Measurements from ENCODE around the gene SELENOO.
A peak's percentile ranks its signal among the peaks of the same experiment; 100 is the strongest.

The SELENOO gene, protein sequence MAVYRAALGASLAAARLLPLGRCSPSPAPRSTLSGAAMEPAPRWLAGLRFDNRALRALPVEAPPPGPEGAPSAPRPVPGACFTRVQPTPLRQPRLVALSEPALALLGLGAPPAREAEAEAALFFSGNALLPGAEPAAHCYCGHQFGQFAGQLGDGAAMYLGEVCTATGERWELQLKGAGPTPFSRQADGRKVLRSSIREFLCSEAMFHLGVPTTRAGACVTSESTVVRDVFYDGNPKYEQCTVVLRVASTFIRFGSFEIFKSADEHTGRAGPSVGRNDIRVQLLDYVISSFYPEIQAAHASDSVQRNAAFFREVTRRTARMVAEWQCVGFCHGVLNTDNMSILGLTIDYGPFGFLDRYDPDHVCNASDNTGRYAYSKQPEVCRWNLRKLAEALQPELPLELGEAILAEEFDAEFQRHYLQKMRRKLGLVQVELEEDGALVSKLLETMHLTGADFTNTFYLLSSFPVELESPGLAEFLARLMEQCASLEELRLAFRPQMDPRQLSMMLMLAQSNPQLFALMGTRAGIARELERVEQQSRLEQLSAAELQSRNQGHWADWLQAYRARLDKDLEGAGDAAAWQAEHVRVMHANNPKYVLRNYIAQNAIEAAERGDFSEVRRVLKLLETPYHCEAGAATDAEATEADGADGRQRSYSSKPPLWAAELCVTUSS

DNA sequence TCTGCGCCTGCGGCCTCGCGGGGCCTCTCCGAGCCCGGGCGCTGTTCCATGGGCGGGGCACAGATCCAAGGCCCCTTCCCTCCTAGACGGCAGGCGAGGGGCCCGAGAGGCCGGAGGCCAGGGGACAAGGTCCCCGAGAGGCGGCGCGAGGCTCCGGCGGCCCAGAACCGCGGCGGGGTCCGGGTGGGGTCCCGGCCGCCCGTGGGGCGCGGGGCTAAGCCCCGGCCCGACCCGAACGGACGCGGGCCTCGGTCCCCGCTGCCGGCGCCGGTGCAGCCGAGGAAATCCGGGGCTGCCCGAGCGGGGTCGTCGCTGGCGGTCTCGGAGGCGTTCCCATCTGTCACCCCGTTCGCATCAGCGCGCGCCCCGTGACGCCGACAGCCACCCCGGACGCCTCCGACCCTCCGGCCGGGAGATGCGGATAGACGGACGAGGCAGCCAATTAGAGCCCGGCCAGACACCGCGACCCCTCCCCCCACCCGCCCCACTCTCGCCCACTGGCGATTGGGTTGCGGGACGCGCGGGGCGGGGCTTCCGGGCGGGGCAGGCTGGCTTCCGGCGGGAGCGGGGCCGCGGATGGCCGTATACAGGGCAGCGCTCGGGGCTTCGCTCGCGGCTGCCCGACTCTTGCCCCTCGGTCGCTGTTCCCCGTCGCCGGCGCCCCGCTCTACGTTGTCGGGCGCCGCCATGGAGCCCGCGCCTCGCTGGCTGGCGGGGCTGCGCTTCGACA lies at the start of gene SELENOO:
SELENOO (plus strand) TSS at position 551 of the 730 bp plus-strand sequence; CDS start at position 577, 26 bp downstream.
- DNase-seq (ENCODE audit: low read depth) = peak; percentile 91
- peak within 1 kb of the TSS; percentile 68 for H3K4me3 ChIP-seq (ENCODE audit: low read depth, low read length)
- TF ChIP-seq, protein P1, sequence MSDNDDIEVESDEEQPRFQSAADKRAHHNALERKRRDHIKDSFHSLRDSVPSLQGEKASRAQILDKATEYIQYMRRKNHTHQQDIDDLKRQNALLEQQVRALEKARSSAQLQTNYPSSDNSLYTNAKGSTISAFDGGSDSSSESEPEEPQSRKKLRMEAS (IDR thresholded peaks at IDR 0.05; ENCODE audit: low read depth, low read length) = no peak
- TF ChIP-seq POLR2A (IDR thresholded peaks at IDR 0.05; ENCODE audit: extremely low read depth, insufficient read length) = peak; percentile 50

DNA sequence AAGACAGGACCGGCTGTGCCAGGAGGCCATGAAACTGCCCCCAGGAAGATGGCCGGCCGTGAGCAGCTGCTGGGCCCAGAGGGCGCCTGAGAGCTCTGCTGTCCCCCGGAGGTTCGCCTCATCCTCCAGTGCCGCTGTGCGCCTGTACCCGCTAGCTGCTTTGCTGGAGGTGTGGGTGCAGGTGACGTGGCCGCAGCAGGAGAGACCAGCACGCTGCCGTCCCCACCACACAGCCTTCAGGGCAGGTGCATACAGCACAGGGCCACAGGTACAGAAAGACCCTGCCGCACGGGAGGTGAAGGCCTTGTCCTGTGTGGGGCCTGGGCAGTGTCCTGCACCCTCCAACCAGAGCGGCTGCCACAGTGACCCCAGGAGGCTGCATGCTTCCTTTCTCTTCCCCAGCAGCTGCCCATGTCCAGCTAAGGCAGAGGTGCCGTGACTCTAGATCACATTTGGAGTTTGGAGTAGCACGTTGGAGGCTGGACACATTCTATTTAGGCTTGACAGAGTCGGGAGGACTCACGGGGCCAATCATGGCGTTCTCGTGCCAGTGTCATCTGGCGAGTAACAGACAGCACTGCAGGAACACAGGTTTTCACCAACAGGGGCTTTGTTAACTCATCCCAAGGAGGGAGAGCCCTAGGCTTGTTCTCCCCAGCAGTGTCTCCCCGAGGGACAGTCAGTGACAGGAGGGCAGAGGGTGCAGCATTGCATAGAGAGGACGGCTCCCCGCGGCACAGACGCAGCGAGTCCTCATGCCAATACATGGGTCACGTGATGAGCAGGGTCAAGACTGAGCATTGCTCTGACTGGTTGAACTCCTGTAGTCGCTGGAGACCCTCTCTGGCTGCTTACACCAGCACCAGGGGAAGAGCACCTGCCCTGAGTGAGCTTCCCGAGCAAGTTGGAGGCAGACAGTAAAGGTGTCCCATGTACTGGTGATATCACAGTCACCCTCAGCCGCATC lies 49.0 kb upstream of the SELENOO start:
- DNase-seq (ENCODE audit: low read depth) = no peak
- TF ChIP-seq, protein P1 (IDR thresholded peaks at IDR 0.05; ENCODE audit: low read depth, low read length) = no peak
- TF ChIP-seq MYC (IDR thresholded peaks at IDR 0.05; ENCODE audit: low read depth, low read length) (no peak), POLR2A (IDR thresholded peaks at IDR 0.05; ENCODE audit: extremely low read depth, insufficient read length) (no peak)
- TF ChIP-seq, protein P2, sequence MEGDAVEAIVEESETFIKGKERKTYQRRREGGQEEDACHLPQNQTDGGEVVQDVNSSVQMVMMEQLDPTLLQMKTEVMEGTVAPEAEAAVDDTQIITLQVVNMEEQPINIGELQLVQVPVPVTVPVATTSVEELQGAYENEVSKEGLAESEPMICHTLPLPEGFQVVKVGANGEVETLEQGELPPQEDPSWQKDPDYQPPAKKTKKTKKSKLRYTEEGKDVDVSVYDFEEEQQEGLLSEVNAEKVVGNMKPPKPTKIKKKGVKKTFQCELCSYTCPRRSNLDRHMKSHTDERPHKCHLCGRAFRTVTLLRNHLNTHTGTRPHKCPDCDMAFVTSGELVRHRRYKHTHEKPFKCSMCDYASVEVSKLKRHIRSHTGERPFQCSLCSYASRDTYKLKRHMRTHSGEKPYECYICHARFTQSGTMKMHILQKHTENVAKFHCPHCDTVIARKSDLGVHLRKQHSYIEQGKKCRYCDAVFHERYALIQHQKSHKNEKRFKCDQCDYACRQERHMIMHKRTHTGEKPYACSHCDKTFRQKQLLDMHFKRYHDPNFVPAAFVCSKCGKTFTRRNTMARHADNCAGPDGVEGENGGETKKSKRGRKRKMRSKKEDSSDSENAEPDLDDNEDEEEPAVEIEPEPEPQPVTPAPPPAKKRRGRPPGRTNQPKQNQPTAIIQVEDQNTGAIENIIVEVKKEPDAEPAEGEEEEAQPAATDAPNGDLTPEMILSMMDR (IDR thresholded peaks at IDR 0.05; ENCODE audit: low read depth, low read length) = no peak
- no peak overlapping the region for H3K4me3 ChIP-seq (ENCODE audit: low read depth, low read length)

DNA sequence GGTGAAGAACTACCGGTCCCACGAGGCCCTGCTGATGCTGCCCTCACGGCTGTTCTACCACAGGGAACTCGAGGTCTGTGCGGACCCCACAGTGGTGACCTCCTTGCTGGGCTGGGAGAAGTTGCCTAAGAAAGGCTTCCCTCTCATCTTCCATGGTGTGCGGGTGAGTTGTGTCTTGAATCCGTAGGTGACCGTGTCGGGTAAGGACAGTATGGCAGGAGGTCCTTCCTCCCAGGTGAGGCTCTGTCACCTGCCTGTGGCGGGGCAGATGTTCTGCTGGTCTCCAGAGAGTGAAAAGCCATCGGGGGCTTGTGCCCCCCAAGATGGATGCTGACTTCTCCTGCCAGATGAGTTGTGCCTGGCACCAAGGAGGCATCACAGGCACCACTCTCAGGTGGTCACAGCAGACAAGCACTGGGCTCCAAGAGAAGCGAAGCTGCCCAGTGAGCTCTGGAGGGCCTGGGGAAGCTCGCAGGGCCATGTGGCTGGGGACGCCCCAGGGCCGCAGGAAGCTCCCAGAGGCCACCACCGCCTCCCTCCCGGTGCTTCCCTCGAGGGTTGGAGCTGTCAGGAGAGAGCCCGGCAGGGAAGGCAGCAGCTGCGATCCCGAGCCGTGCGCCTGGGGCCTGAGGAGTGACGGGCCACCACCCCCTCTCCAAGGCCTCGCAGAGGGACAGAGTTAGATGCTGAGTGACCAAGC lies 47.6 kb upstream of the SELENOO start:
- DNase-seq (ENCODE audit: low read depth) = no peak
- TF ChIP-seq, protein P2 (IDR thresholded peaks at IDR 0.05; ENCODE audit: low read depth, low read length) = no peak
- TF ChIP-seq, protein P1 (IDR thresholded peaks at IDR 0.05; ENCODE audit: low read depth, low read length) = no peak
- TF ChIP-seq POLR2A (IDR thresholded peaks at IDR 0.05; ENCODE audit: extremely low read depth, insufficient read length) (no peak), MYC (IDR thresholded peaks at IDR 0.05; ENCODE audit: low read depth, low read length) (no peak)
- no peak overlapping the region for H3K4me3 ChIP-seq (ENCODE audit: low read depth, low read length)

DNA sequence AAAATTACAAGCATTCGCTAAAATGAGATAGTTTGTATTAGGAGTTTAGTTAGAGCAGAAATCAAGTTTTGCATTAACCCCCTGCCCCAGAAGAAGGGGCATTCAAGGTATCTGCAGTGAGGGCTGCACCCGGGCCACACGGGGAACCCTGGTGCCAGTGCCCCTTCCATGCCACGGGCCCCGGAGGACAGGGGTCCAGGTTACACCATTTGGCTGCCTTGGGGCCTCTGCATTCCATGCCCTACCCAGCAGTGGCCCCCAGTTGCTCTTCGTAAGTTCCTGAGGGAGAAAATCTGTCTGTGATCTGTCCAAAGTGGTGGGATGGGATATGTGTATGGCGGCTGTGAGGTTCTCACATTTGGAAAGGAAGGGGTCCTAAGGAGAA lies 47.1 kb upstream of the SELENOO start:
- TF ChIP-seq MYC (IDR thresholded peaks at IDR 0.05; ENCODE audit: low read depth, low read length) (no peak), POLR2A (IDR thresholded peaks at IDR 0.05; ENCODE audit: extremely low read depth, insufficient read length) (no peak)
- TF ChIP-seq, protein P1 (IDR thresholded peaks at IDR 0.05; ENCODE audit: low read depth, low read length) = no peak
- TF ChIP-seq, protein P2 (IDR thresholded peaks at IDR 0.05; ENCODE audit: low read depth, low read length) = no peak
- DNase-seq (ENCODE audit: low read depth) = no peak
- no peak overlapping the region for H3K4me3 ChIP-seq (ENCODE audit: low read depth, low read length)

DNA sequence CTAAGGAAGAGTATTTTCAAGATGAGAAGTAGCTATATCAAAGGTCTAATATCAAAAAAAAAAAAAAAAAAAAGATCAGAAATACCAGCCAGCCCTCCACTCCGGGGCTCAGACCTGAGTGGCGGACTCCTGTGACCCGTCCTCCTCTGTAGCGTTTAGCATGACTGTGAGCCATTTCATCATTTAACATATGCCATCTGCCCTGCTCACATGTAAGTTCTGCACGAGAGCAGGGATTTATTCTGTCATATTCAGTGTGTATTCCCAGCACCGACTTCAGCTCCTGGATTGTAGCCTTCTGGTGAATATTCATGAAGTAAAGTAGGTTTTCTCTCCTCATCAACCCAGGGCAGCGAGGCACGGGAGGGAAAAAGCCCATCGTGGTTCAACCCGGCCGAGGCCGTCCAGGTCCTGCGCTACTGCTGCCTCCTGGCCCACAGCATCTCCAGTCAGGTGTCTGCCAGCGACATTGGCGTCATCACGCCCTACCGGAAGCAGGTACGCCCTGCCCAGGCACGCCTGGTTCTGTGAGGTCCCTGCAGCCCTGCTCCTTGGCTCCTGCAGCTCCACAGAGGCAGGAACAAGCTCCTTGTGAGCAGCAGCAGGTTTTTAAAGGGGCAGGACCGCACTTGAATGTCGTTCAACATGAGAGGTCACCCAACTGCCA lies 43.0 kb upstream of the SELENOO start:
- TF ChIP-seq POLR2A (IDR thresholded peaks at IDR 0.05; ENCODE audit: extremely low read depth, insufficient read length) (no peak), MYC (IDR thresholded peaks at IDR 0.05; ENCODE audit: low read depth, low read length) (no peak)
- TF ChIP-seq, protein P2 (IDR thresholded peaks at IDR 0.05; ENCODE audit: low read depth, low read length) = no peak
- TF ChIP-seq, protein P1 (IDR thresholded peaks at IDR 0.05; ENCODE audit: low read depth, low read length) = no peak
- DNase-seq (ENCODE audit: low read depth) = no peak
- H3K4me3 ChIP-seq (ENCODE audit: low read depth, low read length) = no peak overlapping the region
